Astrocyte of the spinal cord (primary cell): ENCODE data around the gene RYR1.

ENCODE experiments used
- DNase-seq: peaks from one replicate; pipeline ENCODE4 v3.0.0; 2011; ENCODE audit warnings: low read depth, low spot score
- H3K4me3 ChIP-seq: 2 replicates; pipeline ENCODE4 v1.5.1; 2011; ENCODE audit warnings: low read depth, mild to moderate bottlenecking, low read length, moderate library complexity
- in situ Hi-C: cut with HindIII; loops from 2 replicates; pipeline ENCODE4 v1.10.0; 2017; ENCODE audit warnings: low sequenced_read_pairs
- TF ChIP-seq, protein P1 (sequence below): IDR thresholded peaks from 2 replicates; pipeline ENCODE4 v1.5.1; 2012; ENCODE audit warnings: low read depth, mild to moderate bottlenecking, low read length, inconsistent platforms

RYR1 gene

DNA sequence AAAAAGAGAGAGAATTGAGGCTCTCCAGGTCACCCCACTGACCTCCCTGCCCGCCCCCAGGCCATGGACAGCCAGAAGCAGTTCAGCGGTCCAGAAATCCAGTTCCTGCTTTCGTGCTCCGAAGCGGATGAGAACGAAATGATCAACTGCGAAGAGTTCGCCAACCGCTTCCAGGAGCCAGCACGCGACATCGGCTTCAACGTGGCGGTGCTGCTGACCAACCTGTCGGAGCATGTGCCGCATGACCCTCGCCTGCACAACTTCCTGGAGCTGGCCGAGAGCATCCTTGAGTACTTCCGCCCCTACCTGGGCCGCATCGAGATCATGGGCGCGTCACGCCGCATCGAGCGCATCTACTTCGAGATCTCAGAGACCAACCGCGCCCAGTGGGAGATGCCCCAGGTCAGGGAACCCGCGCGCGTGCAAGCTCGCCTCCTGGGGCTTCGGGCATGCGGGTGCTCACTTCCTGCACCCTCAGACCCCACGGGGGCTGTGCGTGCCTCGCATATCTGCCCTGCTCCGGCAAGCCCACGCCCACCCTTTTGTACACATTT lies 127.6 kb downstream of the RYR1 start:
- in situ Hi-C loops, result no loop called here
- TF ChIP-seq, protein P1, sequence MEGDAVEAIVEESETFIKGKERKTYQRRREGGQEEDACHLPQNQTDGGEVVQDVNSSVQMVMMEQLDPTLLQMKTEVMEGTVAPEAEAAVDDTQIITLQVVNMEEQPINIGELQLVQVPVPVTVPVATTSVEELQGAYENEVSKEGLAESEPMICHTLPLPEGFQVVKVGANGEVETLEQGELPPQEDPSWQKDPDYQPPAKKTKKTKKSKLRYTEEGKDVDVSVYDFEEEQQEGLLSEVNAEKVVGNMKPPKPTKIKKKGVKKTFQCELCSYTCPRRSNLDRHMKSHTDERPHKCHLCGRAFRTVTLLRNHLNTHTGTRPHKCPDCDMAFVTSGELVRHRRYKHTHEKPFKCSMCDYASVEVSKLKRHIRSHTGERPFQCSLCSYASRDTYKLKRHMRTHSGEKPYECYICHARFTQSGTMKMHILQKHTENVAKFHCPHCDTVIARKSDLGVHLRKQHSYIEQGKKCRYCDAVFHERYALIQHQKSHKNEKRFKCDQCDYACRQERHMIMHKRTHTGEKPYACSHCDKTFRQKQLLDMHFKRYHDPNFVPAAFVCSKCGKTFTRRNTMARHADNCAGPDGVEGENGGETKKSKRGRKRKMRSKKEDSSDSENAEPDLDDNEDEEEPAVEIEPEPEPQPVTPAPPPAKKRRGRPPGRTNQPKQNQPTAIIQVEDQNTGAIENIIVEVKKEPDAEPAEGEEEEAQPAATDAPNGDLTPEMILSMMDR, result no peak
- no peak overlapping the region for H3K4me3 ChIP-seq
- DNase-seq, result no peak

DNA sequence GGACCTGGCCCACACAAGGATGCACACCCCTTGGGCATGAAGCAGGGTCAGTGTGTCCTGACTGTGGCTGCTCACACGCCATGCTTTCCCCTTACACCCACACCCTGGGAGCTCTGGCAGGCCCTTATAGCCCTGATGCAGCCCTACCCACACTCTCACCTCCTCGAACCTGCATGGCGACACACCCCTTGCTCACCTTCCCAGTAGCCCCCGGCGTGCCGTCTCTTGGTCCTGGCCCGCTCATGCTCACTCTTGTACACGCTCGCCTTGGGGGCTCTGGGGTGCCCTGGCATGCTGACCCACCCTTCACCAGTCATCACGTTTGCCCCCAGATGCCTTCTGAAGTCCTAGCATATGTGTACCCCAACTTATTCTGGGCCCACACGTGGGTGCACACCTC lies 128.2 kb downstream of the RYR1 start:
- DNase-seq, result no peak
- in situ Hi-C loops, result no loop called here
- TF ChIP-seq, protein P1, result no peak
- H3K4me3 ChIP-seq, result no peak overlapping the region

DNA sequence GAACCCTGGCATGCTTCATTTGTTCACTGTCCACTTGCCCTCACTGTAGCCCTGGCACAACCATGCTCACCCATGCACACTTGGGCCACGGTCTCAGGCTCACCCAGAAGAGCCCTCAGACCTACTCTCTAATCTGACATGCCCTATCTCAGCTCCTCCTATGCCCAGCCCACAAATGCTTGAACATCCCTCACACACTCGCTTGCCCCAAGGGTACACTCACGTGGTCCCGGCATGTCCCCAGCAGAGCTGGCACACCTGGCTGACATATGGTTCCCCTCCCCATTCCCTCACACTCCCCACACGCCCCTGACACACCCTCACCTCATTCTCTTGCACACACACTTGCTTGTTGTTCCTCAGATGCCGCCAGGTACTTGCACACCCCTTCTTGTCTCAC lies 128.6 kb downstream of the RYR1 start:
- H3K4me3 ChIP-seq, result no peak overlapping the region
- in situ Hi-C loops, result no loop called here
- no peak for DNase-seq
- TF ChIP-seq, protein P1, result no peak

DNA sequence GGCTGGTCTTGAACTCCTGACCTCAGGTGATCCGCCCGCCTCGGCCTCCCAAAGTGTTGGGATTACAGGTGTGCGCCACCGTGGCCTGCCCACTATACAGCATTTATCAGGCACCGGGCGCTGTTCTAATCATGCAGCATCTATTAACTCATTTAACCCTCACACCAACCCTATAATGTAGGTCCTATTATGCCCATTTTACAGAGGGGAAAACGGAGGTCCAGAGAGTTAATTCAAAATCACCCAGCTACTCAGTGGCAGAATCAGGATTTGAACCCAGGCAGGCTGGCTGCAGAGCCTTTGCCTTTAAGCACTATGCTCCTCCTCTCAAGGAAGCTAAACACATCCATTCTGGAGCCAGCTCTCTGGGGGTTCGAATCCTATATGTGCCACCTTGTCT lies 130.0 kb downstream of the RYR1 start:
- no peak for DNase-seq
- TF ChIP-seq, protein P1, result no peak
- in situ Hi-C loops, result no loop called here
- no peak overlapping the region for H3K4me3 ChIP-seq

DNA sequence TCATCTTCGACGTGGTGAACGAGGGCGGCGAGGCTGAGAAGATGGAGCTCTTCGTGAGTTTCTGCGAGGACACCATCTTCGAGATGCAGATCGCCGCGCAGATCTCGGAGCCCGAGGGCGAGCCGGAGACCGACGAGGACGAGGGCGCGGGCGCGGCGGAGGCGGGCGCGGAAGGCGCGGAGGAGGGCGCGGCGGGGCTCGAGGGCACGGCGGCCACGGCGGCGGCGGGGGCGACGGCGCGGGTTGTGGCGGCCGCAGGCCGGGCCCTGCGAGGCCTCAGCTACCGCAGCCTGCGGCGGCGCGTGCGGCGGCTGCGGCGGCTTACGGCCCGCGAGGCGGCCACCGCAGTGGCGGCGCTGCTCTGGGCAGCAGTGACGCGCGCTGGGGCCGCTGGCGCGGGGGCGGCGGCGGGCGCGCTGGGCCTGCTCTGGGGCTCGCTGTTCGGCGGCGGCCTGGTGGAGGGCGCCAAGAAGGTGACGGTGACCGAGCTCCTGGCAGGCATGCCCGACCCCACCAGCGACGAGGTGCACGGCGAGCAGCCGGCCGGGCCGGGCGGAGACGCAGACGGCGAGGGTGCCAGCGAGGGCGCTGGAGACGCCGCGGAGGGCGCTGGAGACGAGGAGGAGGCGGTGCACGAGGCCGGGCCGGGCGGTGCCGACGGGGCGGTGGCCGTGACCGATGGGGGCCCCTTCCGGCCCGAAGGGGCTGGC lies 131.6 kb downstream of the RYR1 start:
- in situ Hi-C loops, result no loop called here
- TF ChIP-seq, protein P1, result no peak
- H3K4me3 ChIP-seq, result no peak overlapping the region
- DNase-seq, result no peak

DNA sequence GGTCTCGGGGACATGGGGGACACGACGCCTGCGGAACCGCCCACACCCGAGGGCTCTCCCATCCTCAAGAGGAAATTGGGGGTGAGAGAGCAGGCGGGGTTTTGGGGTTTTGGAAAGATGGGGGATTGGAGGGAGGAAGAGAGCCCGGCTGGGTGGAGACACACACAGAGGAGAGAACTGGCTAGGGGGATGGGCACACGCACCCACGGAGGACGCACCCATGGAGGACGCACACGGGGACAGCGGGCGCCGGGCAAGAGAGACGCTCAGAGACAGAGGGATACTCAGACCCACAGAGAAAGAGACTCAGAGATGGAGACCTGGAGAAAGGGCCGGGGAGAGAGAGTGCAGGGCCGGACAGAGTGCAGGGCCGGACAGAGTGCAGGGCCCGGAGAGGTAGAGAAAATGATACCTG lies 132.2 kb downstream of the RYR1 start:
- TF ChIP-seq, protein P1, result no peak
- DNase-seq, result no peak
- in situ Hi-C loops, result no loop called here
- H3K4me3 ChIP-seq, result no peak overlapping the region
